HCT116 (cell line): Measurements from ENCODE around the gene SIAE. TPM values are rescaled to one million over a fixed set of nuclear protein-coding genes. Genes with fewer than 3 reads are reported as not detected.

ENCODE experiments used
- ATAC-seq: fragments of 200-7000 bp; cut with Tn5 transposase; 2 replicates; pipeline ENCODE4 v1.9.1; 2020; ENCODE audit warnings: mild to moderate bottlenecking, moderate library complexity
- BruUV-seq: library from RNA; stranded (reverse); fragments of 400-500 nt; replicated peaks from 2 replicates; lab custom pipeline; 2021; lab: Mats Ljungman, UMichigan
- CTCF ChIA-PET: fragments of 300-600 bp; sonication (Branson Sonifier 250); formaldehyde crosslinking; loops from one replicate; lab custom pipeline; 2021; ENCODE audit warnings: antibody characterized with exemption; lab: Charles Lee
- POLR2A ChIA-PET: fragments of 300-600, 350-600 bp; sonication (Branson Sonifier 250); formaldehyde crosslinking; loops from one replicate; lab custom pipeline; 2021; ENCODE audit warnings: antibody characterized with exemption; lab: Charles Lee
- RAD21 ChIA-PET, 2 experiments: fragments of 300-600 bp; sonication (Branson Sonifier 250); formaldehyde crosslinking; loops; one replicate each; lab custom pipeline; 2023; ENCODE audit warnings: low total read pairs in 2 of 2; ENCODE audit not compliant: uncharacterized antibody in 2 of 2, unreplicated experiment in 2 of 2, low non-redundant PET in 1 of 2; lab: Charles Lee
- DNase-seq: peaks from one replicate; pipeline ENCODE4 v3.0.0-alpha.2; 2010; ENCODE audit warnings: low read depth, low spot score
- H2AFZ ChIP-seq: fragments of 200-600 bp; shearing (Covaris generic), sonication (generic); 2 replicates; pipeline ENCODE4 v1.6.1; 2017; ENCODE audit warnings: low read depth, mixed run types, mixed read lengths, antibody characterized with exemption, low read length; ENCODE audit not compliant: poor library complexity, severe bottlenecking
- H3K27ac ChIP-seq: 2 replicates; pipeline ENCODE4 v1.5.1; 2012; ENCODE audit warnings: low read depth, low read length
- H3K27me3 ChIP-seq: fragments of 200-600 bp; sonication (generic); 2 replicates; pipeline ENCODE4 v1.6.1; 2016; ENCODE audit warnings: mixed run types, low read length, mixed read lengths; ENCODE audit not compliant: insufficient read depth
- H3K36me3 ChIP-seq, 2 experiments: fragments of 200-500 bp in 1 of 2; fragments of 200-600 bp in 1 of 2; sonication (Bioruptor generic) in 1 of 2; sonication (generic) in 1 of 2; 2 replicates each; pipeline versions ENCODE4 v1.5.1 to v1.6.1; 2014 to 2016; ENCODE audit warnings: low read length in 2 of 2, inconsistent platforms in 1 of 2, mixed read lengths in 1 of 2, mixed run types in 1 of 2; ENCODE audit not compliant: insufficient read depth in 2 of 2, control insufficient read depth in 1 of 2
- H3K4me1 ChIP-seq, 2 experiments: fragments of 200-600 bp in 1 of 2; sonication (generic) in 1 of 2; 2 replicates each; pipeline versions ENCODE4 v1.5.1 to v1.6.1; 2012 to 2017; ENCODE audit warnings: low read length in 2 of 2, inconsistent platforms in 1 of 2, mild to moderate bottlenecking in 1 of 2, mixed read lengths in 1 of 2, mixed run types in 1 of 2, moderate library complexity in 1 of 2; ENCODE audit not compliant: insufficient read depth in 2 of 2, control insufficient read depth in 1 of 2
- H3K4me2 ChIP-seq: fragments of 200-600 bp; sonication (generic); 2 replicates; pipeline ENCODE4 v1.6.1; 2017; ENCODE audit warnings: mixed run types, low read length, mixed read lengths
- H3K4me3 ChIP-seq, 2 experiments: fragments of 200-600 bp in 1 of 2; sonication (generic) in 1 of 2; replicated peaks in 1 of 2; 2 replicates each; pipeline ENCODE4 v1.5.1; 2011 to 2016; ENCODE audit warnings: low read length in 2 of 2, control low read depth in 1 of 2, low read depth in 1 of 2, mild to moderate bottlenecking in 1 of 2, mixed read lengths in 1 of 2, mixed run types in 1 of 2
- H3K79me2 ChIP-seq: fragments of 200-600 bp; sonication (generic); 2 replicates; pipeline ENCODE4 v1.6.1; 2017; ENCODE audit warnings: mild to moderate bottlenecking, mixed run types, low read length, moderate library complexity, mixed read lengths; ENCODE audit not compliant: insufficient read depth
- H3K9ac ChIP-seq: fragments of 200-600 bp; sonication (generic); 2 replicates; pipeline ENCODE4 v1.6.1; 2016; ENCODE audit warnings: low read length, mixed read lengths
- H3K9me2 ChIP-seq: fragments of 200-600 bp; sonication (generic), shearing (Covaris generic); 2 replicates; pipeline ENCODE4 v1.6.1; 2017; ENCODE audit warnings: mixed run types, mild to moderate bottlenecking, moderate library complexity; ENCODE audit not compliant: insufficient read depth
- H3K9me3 ChIP-seq, 2 experiments: fragments of 200-500 bp in 1 of 2; fragments of 200-600 bp in 1 of 2; sonication (Bioruptor generic) in 1 of 2; sonication (generic) in 1 of 2; 2 replicates each; pipeline ENCODE4 v1.6.1; 2014 to 2017; ENCODE audit warnings: low read length in 2 of 2, mixed read lengths in 2 of 2, inconsistent platforms in 1 of 2, low read depth in 1 of 2, mild to moderate bottlenecking in 1 of 2, mixed run types in 1 of 2, moderate library complexity in 1 of 2; ENCODE audit not compliant: control insufficient read depth in 1 of 2, insufficient read depth in 1 of 2
- H4K20me1 ChIP-seq: fragments of 200-600 bp; sonication (generic), shearing (Covaris generic); 2 replicates; pipeline ENCODE4 v1.6.1; 2017; ENCODE audit warnings: mixed run types, mild to moderate bottlenecking, moderate library complexity; ENCODE audit not compliant: insufficient read depth
- ATF3 ChIP-seq: IDR thresholded peaks from 2 replicates; pipeline ENCODE4 v1.6.1; 2012
- CEBPB ChIP-seq: IDR thresholded peaks from 2 replicates; pipeline ENCODE4 v1.6.1; 2012; ENCODE audit warnings: low read depth
- CTCF ChIP-seq, 3 experiments: fragments of 200-600 bp in 1 of 3; sonication (generic) in 1 of 3; IDR thresholded peaks in 2 of 3; conservative IDR thresholded peaks in 1 of 3; 2 replicates each; pipeline ENCODE4 v1.5.1; 2012 to 2017; ENCODE audit warnings: low read depth in 2 of 3, low read length in 2 of 3, antibody characterized with exemption in 1 of 3, borderline replicate concordance in 1 of 3, control low read depth in 1 of 3, mild to moderate bottlenecking in 1 of 3, mixed read lengths in 1 of 3, mixed run types in 1 of 3, moderate library complexity in 1 of 3; ENCODE audit not compliant: insufficient read depth in 1 of 3
- EGR1 ChIP-seq: IDR thresholded peaks from 2 replicates; pipeline ENCODE4 v1.6.1; 2012; ENCODE audit warnings: low read depth
- ELF1 ChIP-seq: IDR thresholded peaks from 2 replicates; pipeline ENCODE4 v1.6.1; 2012; ENCODE audit warnings: low read depth, borderline replicate concordance
- EZH2 ChIP-seq: fragments of 200-600 bp; sonication (generic); IDR thresholded peaks from 2 replicates; pipeline ENCODE4 v1.6.1; 2017; ENCODE audit warnings: antibody characterized with exemption, mixed run types
- EZH2phosphoT487 ChIP-seq: fragments of 200-600 bp; IDR thresholded peaks from 2 replicates; pipeline ENCODE4 v1.6.1; 2018; ENCODE audit warnings: antibody characterized with exemption, borderline replicate concordance
- FOSL1 ChIP-seq: IDR thresholded peaks from 2 replicates; pipeline ENCODE4 v1.6.1; 2012; ENCODE audit warnings: low read depth
- JUND ChIP-seq: IDR thresholded peaks from 2 replicates; pipeline ENCODE4 v1.6.1; 2012
- MAX ChIP-seq: IDR thresholded peaks from 2 replicates; pipeline ENCODE4 v1.6.1; 2012
- POLR2A ChIP-seq: IDR thresholded peaks from 2 replicates; pipeline ENCODE4 v1.7.0; 2011; ENCODE audit warnings: borderline replicate concordance; ENCODE audit not compliant: insufficient read depth, insufficient read length; ENCODE audit errors: extremely low read depth
- RAD21 ChIP-seq: IDR thresholded peaks from 2 replicates; pipeline ENCODE4 v1.6.1; 2012; ENCODE audit warnings: low read depth, mild to moderate bottlenecking
- SIN3A ChIP-seq: IDR thresholded peaks from 2 replicates; pipeline ENCODE4 v1.6.1; 2012; ENCODE audit warnings: low read depth
- SP1 ChIP-seq: IDR thresholded peaks from 2 replicates; pipeline ENCODE4 v1.6.1; 2012; ENCODE audit warnings: low read depth
- SRF ChIP-seq: IDR thresholded peaks from 2 replicates; pipeline ENCODE4 v1.6.1; 2012; ENCODE audit warnings: low read depth
- YY1 ChIP-seq: IDR thresholded peaks from 2 replicates; pipeline ENCODE4 v1.6.1; 2011; ENCODE audit warnings: low read length, low read depth, moderate library complexity, mild to moderate bottlenecking; ENCODE audit not compliant: insufficient replicate concordance; ENCODE audit errors: extremely low read depth
- ZBTB33 ChIP-seq: IDR thresholded peaks from 2 replicates; pipeline ENCODE4 v1.6.1; 2011; ENCODE audit warnings: mild to moderate bottlenecking, low read length, moderate library complexity; ENCODE audit not compliant: insufficient replicate concordance; ENCODE audit errors: extremely low read depth
- ZNF274 ChIP-seq: fragments of 200-500 bp; sonication (Bioruptor generic); IDR thresholded peaks from 2 replicates; pipeline ENCODE4 v1.6.1; 2014; ENCODE audit warnings: mild to moderate bottlenecking, low read depth, low read length, inconsistent platforms
- intact Hi-C: fragments of 100-400 bp; cut with micrococcal nuclease; formaldehyde crosslinking; loops from 2 replicates; pipeline ENCODE4 v1.10.0; 2022
- total RNA-seq: library from RNA; stranded (reverse); gene quantifications from one replicate; pipeline ENCODE4 v1.2.1, GENCODE V29; 2021; ENCODE audit not compliant: unreplicated experiment

SIAE gene
- total RNA-seq, 1 experiment from 2014 or later, result 39.2 TPM

GRCh38 chr11:124681421-124681820 lies 7.9 kb upstream of the SIAE start:
- Histone ChIP-seq H3K9me2 (no peaks in the 10 kb centered on the region), H2AFZ (no peak overlapping the region), H3K79me2 (no peaks in the 10 kb centered on the region), H3K9me3 (peaks cover 4 to 5% of the 10 kb centered on the region in 2 experiments; a peak in 2 of 4 replicates), H3K4me2 (no peak overlapping the region), H3K4me3 (no peak overlapping the region), H4K20me1 (no peaks in the 10 kb centered on the region), H3K4me1 (no peaks in the 10 kb centered on the region), H3K9ac (no peak overlapping the region), H3K36me3 (no peaks in the 10 kb centered on the region; a peak in 2 of 4 replicates), H3K27ac (no peak overlapping the region), H3K27me3 (no peaks in the 10 kb centered on the region)
- intact Hi-C loops, result no loop called here
- ATAC-seq, result no peak
- TF ChIP-seq EZH2, result no peak
- TF ChIP-seq ZNF274, result no peak
- TF ChIP-seq CEBPB, result no peak
- no peak for TF ChIP-seq SRF
- no peak for TF ChIP-seq EGR1
- no peak for TF ChIP-seq SP1
- DNase-seq, result no peak
- BruUV-seq, result no TSS peak
- ChIA-PET CTCF (no interaction called here), RAD21 (no interaction called here), POLR2A (no interaction called here)

- CTCF ChIA-PET, result interaction anchor here (1.0 kb wide), 2 partner anchors 9 to 100 kb away, joined by 3 read pairs; no protein-coding TSS in a partner anchor
- TF ChIP-seq SIN3A, result no peak
- TF ChIP-seq ZBTB33, result no peak
- no peak for TF ChIP-seq MAX
- no peak for TF ChIP-seq RAD21
- no peak for TF ChIP-seq FOSL1
- TF ChIP-seq SP1, result no peak
- TF ChIP-seq YY1, result no peak
- no peak for TF ChIP-seq JUND
- no peak for TF ChIP-seq EZH2phosphoT487
- TF ChIP-seq EGR1, result no peak
- no peak for TF ChIP-seq EZH2
- no peak for TF ChIP-seq CTCF (IDR thresholded peaks at IDR 0.05 in 2 of 3, conservative IDR thresholded peaks at IDR 0.05 in 1 of 3; ENCODE audit: borderline replicate concordance in 1 of 3, insufficient read depth in 1 of 3, low read depth in 2 of 3, low read length in 2 of 3)
- TF ChIP-seq ATF3, result no peak
- TF ChIP-seq ELF1, result no peak
- no peak for TF ChIP-seq SRF
- TF ChIP-seq POLR2A, result no peak
- no peak for TF ChIP-seq CEBPB
These were observed 4.9 kb upstream of the SIAE start for GRCh38 chr11:124678416-124678815.

More at GRCh38 chr11:124678416-124678815, 4.9 kb upstream of the SIAE start:
- BruUV-seq, result no TSS peak
- Histone ChIP-seq H3K4me2 (no peak overlapping the region), H2AFZ (no peak overlapping the region), H4K20me1 (no peaks in the 10 kb centered on the region), H3K9ac (no peak overlapping the region), H3K36me3 (no peaks in the 10 kb centered on the region; a peak in 2 of 4 replicates), H3K9me2 (no peaks in the 10 kb centered on the region), H3K4me1 (peaks cover 3 to 9% of the 10 kb centered on the region in 2 experiments; a peak in 2 of 4 replicates), H3K27ac (no peak overlapping the region), H3K79me2 (no peaks in the 10 kb centered on the region), H3K27me3 (no peaks in the 10 kb centered on the region), H3K4me3 (no peak overlapping the region), H3K9me3 (peaks cover 4 to 5% of the 10 kb centered on the region in 2 experiments; a peak in 2 of 4 replicates)
- intact Hi-C loops, result no loop called here
- ATAC-seq (no peak), DNase-seq (no peak)
- ChIA-PET RAD21 (no interaction called here), POLR2A (no interaction called here)
